ENCODE results near the gene MEIS3.
A peak's percentile ranks its signal among the peaks of the same experiment; 100 is the strongest.

- peak; percentile 52 for TF ChIP-seq CTCF (conservative IDR thresholded peaks at IDR 0.05; ENCODE audit: low read depth, low read length)
- no peak for TF ChIP-seq EZH2 (IDR thresholded peaks at IDR 0.05; ENCODE audit: low read length, unreplicated experiment)
Measured at GRCh38 chr19:47357788-47358680, 61.3 kb downstream of the MEIS3 start.

Measured in PC-3 (cell line).